GM21528 (cell line): ENCODE measurements around the gene LHX3.

Experiments used
- ATAC-seq: cut with Tn5 transposase; IDR thresholded peaks from one replicate; pipeline ENCODE4 v1.9.1; 2021; ENCODE audit warnings: mild to moderate bottlenecking, moderate library complexity; ENCODE audit not compliant: unreplicated experiment, low FRiP score

The LHX3 gene

GRCh38 chr9:136211006-136211405 lies 6.1 kb upstream of the LHX3 start:
- no peak for ATAC-seq

GRCh38 chr9:136210276-136210675 lies 5.3 kb upstream of the LHX3 start:
- no peak for ATAC-seq

GRCh38 chr9:136209786-136210185 lies 4.9 kb upstream of the LHX3 start:
- no peak for ATAC-seq

GRCh38 chr9:136209232-136209631 lies 4.3 kb upstream of the LHX3 start:
- no peak for ATAC-seq

GRCh38 chr9:136208675-136209074 lies 3.7 kb upstream of the LHX3 start:
- no peak for ATAC-seq

- no peak for ATAC-seq
Measured at GRCh38 chr9:136207616-136208015, 2.7 kb upstream of the LHX3 start.

- ATAC-seq = no peak
Measured at GRCh38 chr9:136206602-136207275, 1.8 kb upstream of the LHX3 start.

- no peak for ATAC-seq
Measured at GRCh38 chr9:136205707-136205992, 722 bp upstream of the LHX3 start.

- ATAC-seq = no peak
Measured at GRCh38 chr9:136204145-136204805, 653 bp downstream of the LHX3 start.

- ATAC-seq = no peak
Measured at GRCh38 chr9:136203408-136204144, 1.4 kb downstream of the LHX3 start.

- ATAC-seq = no peak
Measured at GRCh38 chr9:136202454-136203407, 2.2 kb downstream of the LHX3 start.

- ATAC-seq = no peak
Measured at GRCh38 chr9:136201609-136202453, 3.1 kb downstream of the LHX3 start.

GRCh38 chr9:136201174-136201573 lies 3.8 kb downstream of the LHX3 start:
- no peak for ATAC-seq

GRCh38 chr9:136200424-136200823 lies 4.5 kb downstream of the LHX3 start:
- no peak for ATAC-seq

- ATAC-seq = no peak
Measured at GRCh38 chr9:136199391-136200288, 5.3 kb downstream of the LHX3 start.

- ATAC-seq = no peak
Measured at GRCh38 chr9:136198605-136199083, 6.3 kb downstream of the LHX3 start.

GRCh38 chr9:136197930-136198604 lies 6.9 kb downstream of the LHX3 start:
- ATAC-seq = no peak
